ES-I3 (cell line): ENCODE results near the gene GJC1.

Source experiments
- H3K36me3 ChIP-seq: 2 replicates; pipeline ENCODE4 v1.6.1; 2013; ENCODE audit warnings: mild to moderate bottlenecking, low read length, control low read depth, moderate library complexity; ENCODE audit not compliant: insufficient read depth
- H3K4me1 ChIP-seq: 2 replicates; pipeline ENCODE4 v1.6.1; 2013; ENCODE audit warnings: mild to moderate bottlenecking, control low read depth, low read length; ENCODE audit not compliant: insufficient read depth
- H3K9ac ChIP-seq: 2 replicates; pipeline ENCODE4 v1.6.1; 2013; ENCODE audit warnings: low read depth, mild to moderate bottlenecking, low read length, moderate library complexity
- H3K9me3 ChIP-seq: 2 replicates; pipeline ENCODE4 v1.6.1; 2013; ENCODE audit warnings: mild to moderate bottlenecking, low read length, moderate library complexity; ENCODE audit not compliant: control insufficient read depth, insufficient read depth

The GJC1 gene

GRCh38 chr17:44801880-44802279 is 28.2 kb downstream of the GJC1 start:
- Histone ChIP-seq H3K4me1 (no peaks in the 10 kb centered on the region), H3K36me3 (peaks cover 28% of the 10 kb centered on the region), H3K9ac (no peak overlapping the region), H3K9me3 (no peaks in the 10 kb centered on the region)

- Histone ChIP-seq H3K36me3 (peaks cover 10% of the 10 kb centered on the region), H3K9me3 (no peaks in the 10 kb centered on the region), H3K9ac (no peak overlapping the region), H3K4me1 (peaks cover 20% of the 10 kb centered on the region; the same call in 1 of the 2 replicates)
Measured at GRCh38 chr17:44798356-44798755, 31.7 kb downstream of the GJC1 start.

GRCh38 chr17:44797802-44798201 is 32.3 kb downstream of the GJC1 start:
- Histone ChIP-seq H3K9ac (no peak overlapping the region), H3K36me3 (peaks cover 10% of the 10 kb centered on the region), H3K9me3 (no peaks in the 10 kb centered on the region), H3K4me1 (peaks cover 20% of the 10 kb centered on the region; the same call in 1 of the 2 replicates)

GRCh38 chr17:44796731-44797130 is 33.4 kb downstream of the GJC1 start:
- no peak overlapping the region for H3K9ac ChIP-seq
- peaks cover 10% of the 10 kb centered on the region for H3K36me3 ChIP-seq
- H3K9me3 ChIP-seq: no peaks in the 10 kb centered on the region
- H3K4me1 ChIP-seq: peaks cover 20% of the 10 kb centered on the region; the same call in 1 of the 2 replicates

- Histone ChIP-seq H3K36me3 (peaks cover 7% of the 10 kb centered on the region; the same call in 1 of the 2 replicates), H3K4me1 (peaks cover 20% of the 10 kb centered on the region; the same call in 1 of the 2 replicates), H3K9ac (no peak overlapping the region), H3K9me3 (no peaks in the 10 kb centered on the region)
Measured at GRCh38 chr17:44795928-44796327, 34.2 kb downstream of the GJC1 start.

DNA sequence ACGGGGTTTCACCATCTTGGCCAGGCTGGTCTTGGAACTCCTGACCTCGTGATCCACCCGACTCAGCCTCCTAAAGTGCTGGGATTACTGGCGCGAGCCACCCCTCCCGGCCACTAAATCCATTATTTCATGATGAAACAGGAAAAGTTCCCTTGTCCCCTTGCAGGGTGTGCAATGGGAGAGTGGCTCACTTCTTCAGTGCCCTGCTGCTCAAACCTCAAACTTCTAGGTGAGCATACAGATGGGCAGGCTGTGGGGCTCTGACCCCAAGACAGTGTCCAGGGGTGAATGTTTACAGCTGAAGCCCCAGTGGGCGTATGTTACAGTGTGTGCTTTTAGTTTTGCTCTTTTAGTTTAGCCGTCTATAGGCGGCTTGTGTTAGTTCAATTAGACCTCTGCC is 34.7 kb downstream of the GJC1 start:
- Histone ChIP-seq H3K4me1 (peaks cover 20% of the 10 kb centered on the region; the same call in 1 of the 2 replicates), H3K9me3 (no peaks in the 10 kb centered on the region), H3K36me3 (peaks cover 4% of the 10 kb centered on the region; the same call in 1 of the 2 replicates), H3K9ac (no peak overlapping the region)

DNA sequence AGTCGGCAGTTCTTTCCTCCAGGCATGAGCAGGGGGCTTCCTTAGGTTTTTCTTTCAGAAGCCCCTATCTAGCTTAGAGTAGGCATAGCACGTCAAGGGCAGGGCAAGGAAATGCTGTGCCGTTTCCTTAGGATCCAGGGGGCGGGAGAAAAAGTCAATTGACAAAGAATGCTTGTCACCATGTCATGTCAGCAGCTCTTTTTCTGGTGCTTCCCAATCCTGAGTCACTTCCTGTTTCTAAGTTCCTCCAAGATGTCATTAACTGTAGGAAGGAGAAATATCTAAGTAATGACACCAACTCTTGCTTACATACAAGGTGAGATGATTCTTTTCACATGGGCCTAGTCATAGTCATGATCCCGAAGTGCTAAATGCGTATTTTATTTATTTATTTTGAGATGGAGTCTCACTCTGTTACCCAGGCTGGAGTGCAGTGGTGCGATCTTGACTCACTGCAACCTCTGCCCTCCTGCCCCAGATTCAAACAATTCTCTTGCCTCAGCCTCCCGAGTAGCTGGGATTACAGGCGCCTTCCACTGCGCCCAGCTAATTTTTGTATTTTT is 35.2 kb downstream of the GJC1 start:
- Histone ChIP-seq H3K9ac (no peak overlapping the region), H3K9me3 (no peaks in the 10 kb centered on the region), H3K36me3 (peaks cover 2% of the 10 kb centered on the region; the same call in 1 of the 2 replicates), H3K4me1 (peaks cover 20% of the 10 kb centered on the region; the same call in 1 of the 2 replicates)

DNA sequence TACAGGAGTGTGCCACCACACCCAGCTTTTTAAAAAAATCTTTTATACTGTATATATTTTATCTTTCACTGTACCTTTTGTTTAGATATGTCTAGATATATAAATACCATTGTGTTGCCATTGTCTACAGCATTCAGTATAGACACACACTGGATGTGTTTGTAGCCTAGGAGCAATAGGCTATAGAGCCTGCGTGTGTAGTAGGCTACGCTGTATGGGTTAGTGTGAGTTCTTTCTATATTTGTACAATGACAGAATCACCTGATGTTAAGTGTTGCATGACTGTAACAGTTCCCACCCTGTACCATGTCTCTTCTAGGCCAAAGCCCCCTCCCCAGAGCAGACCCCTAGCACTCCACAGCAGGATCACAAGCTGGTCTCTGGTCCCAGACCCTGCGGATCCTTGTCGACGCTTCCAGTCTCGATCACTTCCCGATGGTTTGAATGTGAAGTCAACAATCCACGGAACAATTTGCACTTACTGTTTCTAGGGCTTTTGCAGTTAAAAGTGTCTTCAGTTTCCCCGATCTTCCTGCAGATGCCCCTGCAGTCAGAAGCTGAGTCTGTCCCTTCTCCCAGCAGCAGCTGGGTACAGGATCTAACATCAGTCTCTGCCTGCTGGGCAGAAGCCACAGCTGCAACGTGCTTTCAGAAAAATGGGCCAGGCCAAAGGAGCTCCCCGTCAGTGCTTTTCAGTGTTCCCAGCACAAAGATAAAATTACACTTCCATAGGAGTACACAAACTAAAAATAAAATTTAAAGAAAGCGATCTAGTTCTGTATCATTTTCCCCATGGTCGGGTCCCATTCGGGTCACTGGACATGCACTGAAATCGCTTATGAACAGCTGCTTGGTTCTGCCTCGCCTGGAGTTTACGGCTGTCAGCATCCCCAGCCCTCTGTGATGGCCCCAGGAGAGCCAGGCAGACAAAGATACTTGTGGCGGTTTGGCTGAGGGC is 35.9 kb downstream of the GJC1 start:
- H3K9ac ChIP-seq: no peak overlapping the region
- H3K4me1 ChIP-seq: peaks cover 20% of the 10 kb centered on the region; the same call in 1 of the 2 replicates
- peaks cover 2% of the 10 kb centered on the region; the same call in 1 of the 2 replicates for H3K36me3 ChIP-seq

GRCh38 chr17:44792276-44792675 is 37.8 kb downstream of the GJC1 start:
- no peak overlapping the region for H3K9ac ChIP-seq
- H3K9me3 ChIP-seq: no peaks in the 10 kb centered on the region
- peaks cover 20% of the 10 kb centered on the region; the same call in 1 of the 2 replicates for H3K4me1 ChIP-seq
- no peaks in the 10 kb centered on the region for H3K36me3 ChIP-seq

More for the DNA sequence above, 35.9 kb downstream of the GJC1 start:
- H3K9me3 ChIP-seq: no peaks in the 10 kb centered on the region

DNA sequence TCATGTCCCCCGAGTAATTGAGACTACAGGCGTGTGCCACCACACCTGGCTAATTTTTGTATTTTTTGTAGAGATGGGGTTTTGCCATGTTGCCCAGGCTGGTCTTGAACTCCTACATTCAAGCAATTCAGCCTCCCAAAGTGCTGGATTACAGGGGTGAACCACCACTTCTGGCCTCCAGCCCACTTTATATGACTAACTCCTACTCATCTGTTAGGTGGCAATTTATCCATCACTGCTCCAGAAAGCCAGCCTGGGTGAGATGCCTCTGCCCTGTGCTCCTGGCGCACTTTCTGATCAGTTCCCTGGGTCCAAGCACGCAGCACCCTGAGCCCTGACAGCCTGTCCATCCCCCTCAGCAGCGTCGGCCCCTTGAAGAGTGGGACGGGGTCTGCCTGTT is 41.9 kb downstream of the GJC1 start:
- Histone ChIP-seq H3K36me3 (no peaks in the 10 kb centered on the region), H3K4me1 (no peaks in the 10 kb centered on the region; the same call in 1 of the 2 replicates), H3K9ac (no peak overlapping the region), H3K9me3 (no peaks in the 10 kb centered on the region)

DNA sequence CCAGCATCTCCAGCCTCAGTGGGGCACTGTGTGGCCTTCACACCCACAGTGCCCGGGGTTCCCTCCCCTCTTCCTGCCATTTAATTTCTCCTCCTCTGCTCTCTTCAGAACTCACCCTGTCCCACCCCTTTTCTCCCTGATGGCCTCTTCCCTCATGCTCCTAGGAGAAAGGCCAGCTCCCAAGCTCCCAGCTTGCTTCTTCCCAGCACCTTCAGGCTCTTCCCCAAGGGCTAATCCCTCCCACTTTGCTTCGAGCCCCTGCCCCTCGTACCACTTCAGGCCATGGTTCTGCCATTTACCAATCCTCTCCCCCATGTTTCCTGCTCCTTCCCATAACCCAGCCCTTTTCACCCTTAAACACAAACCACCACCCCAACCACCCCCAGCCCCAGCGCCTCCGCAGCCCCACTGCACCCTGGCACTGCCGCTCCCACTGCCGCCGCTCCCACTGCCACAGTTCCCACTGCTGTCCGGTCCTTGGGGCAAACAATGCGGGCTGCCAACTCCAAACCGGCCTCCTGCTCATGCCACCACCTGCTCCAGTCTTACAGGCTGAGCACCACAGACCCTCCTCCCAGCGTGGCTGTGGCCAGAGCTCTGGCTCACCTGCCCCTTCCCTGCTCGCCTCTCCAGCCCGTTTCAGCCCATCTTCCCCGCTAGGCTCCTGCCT is 42.7 kb downstream of the GJC1 start:
- Histone ChIP-seq H3K4me1 (peaks cover 5% of the 10 kb centered on the region), H3K36me3 (no peaks in the 10 kb centered on the region), H3K9me3 (no peaks in the 10 kb centered on the region), H3K9ac (no peak overlapping the region)

GRCh38 chr17:44786551-44787081 is 43.5 kb downstream of the GJC1 start:
- no peak overlapping the region for H3K9ac ChIP-seq
- no peaks in the 10 kb centered on the region for H3K36me3 ChIP-seq
- H3K4me1 ChIP-seq: peaks cover 13% of the 10 kb centered on the region
- H3K9me3 ChIP-seq: no peaks in the 10 kb centered on the region

DNA sequence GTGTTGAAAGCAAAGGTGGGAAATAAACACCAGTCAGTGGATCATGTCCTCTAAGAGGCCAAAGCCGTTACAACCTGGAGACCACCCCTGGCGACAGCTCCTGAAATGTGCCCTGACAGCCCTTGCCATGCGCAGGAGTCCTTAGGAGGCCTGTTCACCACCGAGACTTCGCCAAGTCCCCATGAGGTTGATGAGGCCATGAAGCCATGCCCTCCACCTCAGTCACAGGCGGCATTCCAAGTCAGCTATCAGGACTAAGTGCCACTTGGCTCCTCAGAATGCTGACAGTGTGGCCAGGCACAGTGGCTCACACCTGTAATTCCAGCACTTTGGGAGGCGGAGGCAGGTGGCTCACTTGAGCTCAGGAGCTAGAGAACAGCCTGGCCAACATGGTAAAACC is 44.2 kb downstream of the GJC1 start:
- peaks cover 20% of the 10 kb centered on the region for H3K4me1 ChIP-seq
- no peaks in the 10 kb centered on the region for H3K9me3 ChIP-seq
- H3K9ac ChIP-seq: no peak overlapping the region
- H3K36me3 ChIP-seq: no peaks in the 10 kb centered on the region

DNA sequence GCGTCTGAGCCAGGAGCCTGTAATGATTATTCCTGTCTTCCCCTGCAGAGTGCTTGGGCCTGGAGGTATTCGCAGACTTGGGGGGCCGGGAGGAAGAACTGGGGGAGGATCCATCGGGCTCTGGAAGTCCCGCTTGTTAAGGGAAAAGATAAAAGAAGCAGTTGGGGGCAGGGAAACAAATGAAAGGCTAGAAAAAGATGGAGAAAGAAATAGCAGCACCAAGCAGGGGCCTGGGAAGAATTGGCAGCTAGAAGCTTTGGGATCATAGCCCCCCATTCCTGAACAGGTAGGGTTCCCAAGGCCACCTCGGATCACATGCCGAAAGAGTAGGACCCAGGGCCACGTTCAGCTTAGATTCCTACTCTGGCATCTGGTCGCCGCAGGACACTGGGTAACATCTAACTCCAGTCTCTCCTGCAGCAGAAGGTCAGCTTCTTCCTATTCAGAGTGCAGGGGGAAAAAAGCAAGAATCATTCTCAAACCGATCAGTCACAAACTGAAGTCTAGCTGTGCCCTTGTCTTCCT is 47.7 kb downstream of the GJC1 start:
- Histone ChIP-seq H3K36me3 (no peaks in the 10 kb centered on the region), H3K9me3 (no peaks in the 10 kb centered on the region), H3K4me1 (peaks cover 30% of the 10 kb centered on the region), H3K9ac (no peak overlapping the region)
